NCI-H2196 treated with DMSO at 0.1 percent for 48 hours (cell line): ENCODE results near the gene RNF144A.
"Not testable (repeated sequence)": the region's sequence is repeated elsewhere in the genome, so short reads cannot be mapped to it uniquely, and the experiment has no call there.

Experiments
- DNase-seq: peaks from one replicate; lab custom pipeline; 2025; ENCODE audit not compliant: unreplicated experiment; lab: John Stamatoyannopoulos, UW

The RNF144A gene

DNA sequence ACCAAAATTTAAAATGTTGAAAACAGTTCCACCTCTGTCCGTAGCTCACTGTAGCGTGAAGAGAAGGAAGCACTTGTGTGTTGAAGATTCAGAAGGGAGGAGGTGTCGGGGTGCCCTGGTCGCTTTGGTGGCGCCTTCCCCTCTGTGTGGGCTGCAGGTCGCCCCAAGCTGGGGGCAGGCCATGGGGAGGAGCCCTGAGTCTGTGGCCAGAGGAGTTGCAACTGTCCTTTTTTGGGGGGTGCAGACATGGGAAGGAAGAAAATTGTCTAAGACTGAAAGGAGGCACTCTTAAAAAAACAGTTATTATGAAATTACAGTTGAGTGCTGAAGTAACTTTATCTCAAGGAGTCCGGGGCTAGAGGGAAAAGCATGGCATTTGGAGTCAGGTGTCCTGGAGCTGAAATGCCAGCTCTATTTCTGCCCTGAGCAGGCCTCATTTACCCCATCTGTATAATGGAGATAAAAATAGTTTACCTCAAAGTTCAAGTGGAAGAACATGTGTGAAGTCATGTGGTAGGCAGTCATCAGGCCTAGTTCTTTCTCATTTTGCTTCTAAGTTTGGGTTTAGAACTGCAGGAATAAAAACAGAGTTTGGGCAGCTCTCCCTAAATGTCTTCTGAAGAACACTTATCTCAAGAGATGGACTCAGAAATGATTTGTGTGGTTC, 82.1 kb downstream of the RNF144A start:
- no peak for DNase-seq

DNA sequence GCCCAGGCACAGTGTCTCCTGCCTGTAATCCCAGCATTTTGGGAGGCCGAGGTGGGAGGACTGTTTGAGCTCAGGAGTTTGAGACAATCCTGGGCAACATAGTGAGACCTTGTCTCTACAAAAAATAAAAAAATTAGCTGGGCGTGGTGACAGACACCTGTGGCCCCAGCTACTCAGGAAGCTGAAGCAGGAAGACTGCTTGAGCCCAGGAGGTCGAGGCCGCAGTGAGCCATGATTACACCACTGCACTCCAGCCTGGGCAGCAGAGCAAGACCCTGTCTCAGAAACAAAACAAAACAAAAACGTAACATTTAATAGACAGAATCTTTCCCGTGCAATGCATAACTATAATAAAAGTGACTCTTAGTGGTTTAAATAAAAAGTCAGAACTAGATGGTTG, 84.2 kb downstream of the RNF144A start:
- DNase-seq = not testable (repeated sequence)

DNA sequence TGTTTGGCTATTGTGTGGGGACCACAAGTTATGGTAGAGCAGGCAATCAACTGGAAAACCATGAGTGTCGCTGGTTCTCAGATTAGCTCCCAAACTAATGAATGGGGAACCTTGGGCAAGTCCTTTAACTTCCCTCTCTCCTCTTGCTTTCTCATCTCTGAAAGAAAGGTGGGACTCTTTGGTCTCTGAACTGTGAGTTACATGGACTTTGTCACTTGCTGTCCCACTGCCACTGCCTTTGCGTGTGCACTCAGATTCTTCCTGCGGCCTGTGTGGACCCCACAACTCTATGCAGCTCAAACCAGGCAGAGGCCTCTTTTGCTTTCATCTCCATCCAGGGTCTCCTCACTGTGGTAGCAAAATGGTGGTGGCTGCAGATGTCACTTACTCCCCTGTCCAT, 86.7 kb downstream of the RNF144A start:
- DNase-seq = no peak

DNA sequence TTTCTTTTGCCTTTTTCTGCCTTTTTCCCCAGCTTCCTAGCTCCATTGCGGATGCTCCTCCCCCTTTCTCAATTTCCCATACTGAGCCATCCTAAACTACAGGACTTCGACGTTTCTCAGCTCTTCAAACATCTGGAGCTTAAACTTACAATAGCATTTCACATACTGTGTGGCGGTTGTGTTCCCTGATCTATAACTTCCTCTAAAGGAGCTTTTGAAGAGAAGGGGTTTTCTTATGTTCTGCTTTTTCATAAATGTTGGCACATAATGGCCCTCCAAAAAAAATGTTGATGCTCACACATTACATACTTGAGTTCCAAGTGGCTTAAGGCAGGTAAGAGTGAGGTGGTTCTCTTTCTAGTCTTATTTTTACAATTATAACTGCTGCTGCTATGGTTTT, 87.4 kb downstream of the RNF144A start:
- no peak for DNase-seq

DNA sequence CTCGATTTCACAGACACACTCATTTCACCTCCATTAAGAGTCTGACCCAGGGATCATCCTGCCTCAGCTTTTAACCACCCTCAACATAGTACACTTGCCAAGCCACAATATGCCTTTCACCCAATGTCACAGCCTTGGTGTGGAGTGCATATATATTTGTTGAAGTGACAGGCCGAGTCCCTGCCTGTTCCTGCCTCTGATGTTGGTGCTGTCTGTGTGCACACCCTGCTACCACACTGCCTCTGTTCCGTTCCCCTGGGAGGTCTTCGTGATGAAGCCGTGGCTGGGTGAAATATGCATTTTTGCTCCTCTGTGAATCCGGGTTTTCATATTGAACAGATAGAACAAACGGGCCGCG, 90.3 kb downstream of the RNF144A start:
- DNase-seq = no peak

DNA sequence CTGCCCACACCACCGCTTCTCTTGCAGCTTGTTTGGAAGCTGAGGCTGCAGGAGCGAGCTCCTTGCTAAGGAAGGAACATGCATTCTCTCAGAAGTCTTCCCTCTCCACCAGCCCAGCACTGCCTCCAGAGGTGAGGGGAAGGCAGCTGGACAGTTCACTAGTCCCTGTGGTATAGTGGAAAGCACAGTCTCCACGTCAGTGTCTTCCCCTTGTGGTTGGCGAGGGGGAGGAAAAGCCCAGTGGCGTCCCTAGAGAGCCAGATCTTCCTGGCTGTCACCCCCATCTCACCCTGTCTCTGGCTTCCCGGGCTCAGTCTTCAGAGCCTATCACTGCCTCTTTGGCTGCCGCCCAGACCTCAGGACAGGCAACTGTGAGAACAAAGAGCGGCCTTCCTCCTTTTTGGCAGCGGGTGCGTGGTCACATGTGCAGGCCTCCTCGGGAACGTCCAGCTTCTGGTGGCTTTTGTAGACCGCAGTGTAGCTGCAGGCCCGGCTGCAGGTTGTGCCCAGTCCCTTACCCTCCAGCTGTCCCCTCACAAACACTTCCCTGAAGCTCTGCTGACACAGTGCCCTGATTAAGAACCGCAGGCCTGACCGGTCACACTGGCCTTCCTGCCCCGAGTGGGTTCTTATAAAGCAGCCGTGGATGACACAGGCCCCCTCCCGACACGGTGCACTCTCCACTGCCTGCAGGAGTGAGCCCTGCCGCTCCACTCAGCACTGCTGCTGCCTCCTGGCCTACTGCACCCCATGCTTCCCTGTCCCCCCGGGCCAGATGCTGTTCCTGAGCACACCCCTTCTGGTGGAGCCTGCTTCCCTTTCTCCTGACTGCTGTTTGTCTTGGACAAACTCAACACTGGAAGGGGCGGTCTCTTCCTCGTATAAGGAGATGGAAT, 90.9 kb downstream of the RNF144A start:
- DNase-seq = peak; percentile 72

DNA sequence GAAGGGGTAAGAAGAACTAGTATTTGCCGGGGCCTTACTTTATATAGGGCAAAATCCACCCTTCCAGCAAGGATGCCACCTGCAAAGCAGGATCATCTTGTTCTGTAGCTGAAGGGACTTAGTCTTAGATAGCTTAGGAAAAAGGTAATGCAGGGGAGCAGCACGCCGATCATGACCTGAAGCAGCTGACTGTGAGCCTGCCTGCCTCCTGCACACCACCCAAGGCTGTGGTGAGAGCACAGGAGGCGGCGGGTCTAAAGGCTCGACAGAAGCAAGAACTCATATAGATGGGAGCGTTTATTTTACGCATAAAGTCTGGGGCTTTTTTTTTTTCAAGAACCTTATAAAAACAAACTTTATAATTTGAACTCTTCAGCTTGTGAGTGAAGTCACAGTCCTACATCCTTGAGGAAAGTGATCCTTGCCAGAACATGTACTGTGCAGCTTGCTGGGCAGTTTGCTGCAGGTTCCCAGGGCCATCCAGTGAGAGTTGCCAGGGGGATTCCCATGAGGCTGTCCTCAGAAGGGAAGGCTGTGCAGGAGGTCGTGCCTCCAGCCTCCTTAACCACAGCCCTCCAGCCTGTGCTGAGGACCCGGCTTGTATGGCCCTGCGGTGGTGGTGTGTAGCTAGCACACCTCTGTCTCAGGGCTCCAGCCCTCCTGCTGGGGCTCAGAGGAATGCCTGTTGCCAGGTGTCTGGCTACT, 92.1 kb downstream of the RNF144A start:
- DNase-seq = no peak

DNA sequence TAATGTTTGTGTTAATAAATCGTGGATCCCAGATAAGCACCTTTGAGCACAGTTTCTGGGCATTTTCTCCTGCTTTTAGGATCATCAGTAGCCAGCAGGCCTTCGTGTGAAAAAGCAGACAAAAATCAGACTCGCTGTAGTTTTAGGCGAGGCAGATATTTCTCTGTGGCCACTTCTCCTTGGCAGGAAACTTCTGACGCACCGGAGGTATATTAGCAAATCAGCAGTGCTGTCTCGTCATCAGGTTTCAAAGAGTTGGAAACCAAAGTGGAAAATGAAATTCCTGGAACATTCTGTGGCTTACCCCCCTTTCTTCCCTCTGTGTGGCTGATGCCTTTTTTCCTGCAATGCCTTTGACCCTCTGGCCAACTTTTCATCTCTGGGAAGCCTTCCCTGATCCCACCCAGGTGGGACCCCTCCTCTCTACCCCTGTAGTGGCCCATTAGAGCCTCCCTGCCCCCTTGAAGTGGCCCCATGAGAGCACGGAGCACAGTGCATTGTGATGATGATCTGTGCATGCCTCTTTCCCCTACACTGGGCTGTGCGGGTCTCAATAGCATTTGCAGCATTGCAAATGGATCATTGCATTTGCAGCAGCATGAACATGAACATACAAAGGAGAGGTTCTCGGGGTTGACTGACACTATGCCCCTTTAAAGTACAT, 93.3 kb downstream of the RNF144A start:
- no peak for DNase-seq

DNA sequence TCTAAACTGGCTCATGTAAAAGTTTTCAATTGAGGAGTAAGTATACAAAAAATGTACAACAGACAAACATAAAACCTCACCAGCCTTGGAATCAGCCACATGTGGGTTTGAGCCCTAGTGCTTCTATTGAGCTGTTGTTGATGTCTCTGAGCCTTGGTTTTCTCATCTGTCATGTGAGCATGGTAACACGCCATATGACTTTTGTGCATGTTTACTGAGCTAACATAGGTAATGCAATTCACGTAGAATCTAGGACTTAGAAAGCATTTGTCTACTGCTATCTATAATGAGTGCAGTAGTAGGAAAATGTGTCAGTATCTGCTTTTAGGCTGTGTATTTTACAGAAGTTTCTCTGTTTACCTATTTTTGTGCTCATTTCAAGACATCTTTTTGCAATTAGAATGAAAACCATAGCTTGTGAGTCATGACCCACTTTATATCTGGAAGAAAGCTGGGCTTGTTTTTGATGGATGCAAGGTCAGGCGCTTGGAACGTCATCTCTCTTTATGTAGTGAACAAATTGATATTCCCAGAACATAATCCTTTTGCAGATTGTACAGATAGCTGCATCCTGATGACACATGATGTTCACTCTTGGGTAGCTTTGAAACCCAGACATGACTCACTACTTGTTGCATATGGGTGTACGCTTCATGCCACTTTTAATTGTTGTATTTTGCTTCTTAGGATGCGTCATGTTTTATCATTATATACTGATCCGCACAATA, 94.3 kb downstream of the RNF144A start:
- no peak for DNase-seq

DNA sequence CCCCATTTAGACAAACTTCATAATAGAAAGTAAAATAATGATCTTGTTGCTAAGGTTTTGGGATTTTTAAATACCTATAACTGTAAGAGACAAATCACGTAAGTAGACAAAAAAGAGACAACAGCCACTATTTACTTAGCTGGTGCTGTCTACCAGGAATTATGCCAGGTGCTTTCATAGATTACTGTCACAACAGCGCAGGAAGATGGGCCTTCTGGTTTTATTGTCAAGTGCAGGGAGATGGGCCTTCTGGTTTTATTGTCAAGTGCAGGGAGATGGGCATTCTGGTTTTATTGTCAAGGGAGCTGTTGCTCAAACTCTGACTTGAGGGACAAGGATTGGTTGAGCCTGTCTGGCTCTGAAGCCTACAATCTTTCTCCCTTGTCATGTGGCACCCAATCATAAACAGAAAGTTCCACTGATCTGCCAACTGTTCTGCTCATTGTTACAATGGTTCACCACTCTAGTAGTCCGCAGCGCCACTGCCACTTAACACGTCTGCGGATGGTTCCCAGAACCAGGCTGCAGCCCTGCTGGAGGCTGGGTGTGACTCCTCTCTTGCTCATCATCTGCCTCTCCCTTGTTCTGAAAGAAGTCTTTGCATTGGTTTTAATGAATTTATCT, 95.0 kb downstream of the RNF144A start:
- peak; percentile 8 for DNase-seq

DNA sequence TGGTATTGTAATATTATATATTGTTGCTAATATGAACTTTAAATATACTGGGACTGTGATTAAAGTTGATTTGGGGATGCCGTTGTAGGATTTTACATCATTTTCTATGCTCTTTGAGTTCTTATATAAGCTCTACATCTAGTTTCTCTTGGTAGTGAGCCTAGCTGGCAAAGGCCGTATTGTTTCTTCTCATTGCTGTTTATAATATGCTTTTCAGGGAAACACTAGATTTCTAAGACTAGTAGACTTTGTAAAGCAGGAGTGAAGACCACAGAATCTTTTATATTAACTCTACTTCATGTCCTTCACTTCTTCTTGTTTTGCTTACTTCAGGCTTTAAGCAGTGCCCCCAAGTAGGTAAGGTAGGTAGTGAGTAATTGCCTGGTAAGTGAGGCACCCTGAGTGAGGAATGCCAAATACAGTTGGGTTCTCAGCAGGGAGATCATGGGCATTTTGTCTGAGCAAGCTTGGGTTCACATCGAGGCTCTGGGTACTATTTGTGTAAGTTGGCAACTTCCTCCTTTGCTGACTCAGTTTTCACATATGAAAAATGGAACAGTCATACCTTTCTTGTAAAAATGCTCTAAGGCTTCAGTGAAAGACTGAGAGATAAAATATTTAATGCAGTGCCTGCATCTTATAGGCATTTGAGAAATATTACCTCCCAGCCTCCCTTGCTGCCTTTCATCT, 96.4 kb downstream of the RNF144A start:
- DNase-seq = no peak

DNA sequence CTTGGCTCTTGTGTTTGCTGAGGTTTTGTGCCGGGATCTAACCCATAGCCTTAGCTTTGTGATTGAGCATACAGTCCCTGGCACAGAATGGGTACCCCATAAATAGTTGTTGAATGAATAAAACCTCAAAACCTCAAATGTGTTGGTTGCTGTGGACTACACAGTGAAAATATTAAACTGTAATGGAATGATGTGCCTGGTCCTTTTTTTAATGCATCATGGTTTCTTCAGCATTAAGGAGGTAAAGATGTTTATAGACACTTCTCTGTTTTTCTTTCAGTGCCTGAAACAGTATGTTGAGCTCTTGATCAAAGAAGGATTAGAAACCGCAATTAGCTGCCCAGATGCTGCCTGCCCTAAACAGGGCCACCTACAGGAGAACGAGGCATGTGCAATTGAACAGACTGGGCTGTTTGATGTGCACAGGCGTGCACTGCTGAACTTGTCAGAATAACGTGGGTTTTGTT, 97.0 kb downstream of the RNF144A start:
- no peak for DNase-seq

DNA sequence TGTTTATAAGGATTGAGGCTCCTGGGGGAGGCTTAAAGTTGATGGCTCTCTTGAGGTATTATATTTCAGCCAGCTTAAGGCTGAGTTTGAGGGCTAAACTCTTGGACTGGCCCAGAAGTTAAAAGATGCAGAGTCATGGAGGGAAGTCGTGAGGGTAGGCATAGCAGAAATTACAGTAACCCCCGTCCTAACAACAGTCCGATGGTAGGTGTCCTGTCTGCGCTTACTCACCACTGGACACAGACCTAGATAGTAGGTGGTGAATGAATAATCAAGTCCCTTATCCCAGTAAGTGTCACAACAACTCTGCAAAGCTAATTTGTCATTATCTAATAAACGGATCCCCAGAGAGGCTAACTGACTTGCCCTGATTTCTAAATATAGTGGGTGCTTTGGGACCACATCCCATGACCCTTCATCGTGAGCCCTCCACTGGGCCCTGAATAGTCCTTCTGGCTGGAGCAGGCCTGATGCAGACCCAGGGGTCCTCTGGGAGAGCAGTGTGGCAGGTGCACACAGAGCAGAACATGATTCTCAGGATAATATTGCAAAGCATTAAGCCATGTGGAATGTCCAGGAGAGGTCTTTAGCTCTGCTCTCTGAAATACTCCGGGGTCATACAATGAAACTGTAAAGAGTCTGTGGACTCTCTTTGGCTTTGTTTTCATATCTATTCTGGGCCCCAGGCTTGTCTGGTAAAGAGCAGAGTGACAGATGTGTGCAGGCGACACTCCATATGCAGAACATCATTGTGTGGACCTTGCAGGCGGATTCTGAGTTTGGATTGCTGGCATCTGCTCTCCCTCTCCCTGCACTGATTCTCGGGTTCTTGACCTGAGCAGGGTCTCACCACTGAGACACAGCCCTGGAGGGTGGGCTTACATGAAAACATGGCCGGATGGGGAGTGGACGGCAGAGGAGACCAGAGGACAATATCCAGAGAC, 98.1 kb downstream of the RNF144A start:
- DNase-seq = no peak

DNA sequence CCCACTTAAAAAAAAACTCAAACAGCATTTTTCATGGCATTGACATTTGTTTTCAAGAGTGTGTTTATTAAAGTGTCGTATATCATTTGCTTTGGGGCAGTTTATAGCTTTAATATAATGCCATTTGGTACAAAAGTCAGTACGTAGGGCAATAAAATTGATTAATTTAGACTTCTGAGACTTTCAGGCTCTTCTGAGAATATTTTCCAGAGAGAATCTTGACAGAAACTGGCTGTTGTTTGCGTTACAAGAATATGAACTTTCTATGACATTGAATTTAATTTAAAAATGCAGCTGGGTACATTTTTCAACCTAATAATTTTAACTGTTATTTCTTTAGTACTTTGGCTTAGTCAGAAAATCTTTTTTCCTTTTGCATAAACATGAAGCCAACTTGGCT, 98.9 kb downstream of the RNF144A start:
- DNase-seq = no peak

DNA sequence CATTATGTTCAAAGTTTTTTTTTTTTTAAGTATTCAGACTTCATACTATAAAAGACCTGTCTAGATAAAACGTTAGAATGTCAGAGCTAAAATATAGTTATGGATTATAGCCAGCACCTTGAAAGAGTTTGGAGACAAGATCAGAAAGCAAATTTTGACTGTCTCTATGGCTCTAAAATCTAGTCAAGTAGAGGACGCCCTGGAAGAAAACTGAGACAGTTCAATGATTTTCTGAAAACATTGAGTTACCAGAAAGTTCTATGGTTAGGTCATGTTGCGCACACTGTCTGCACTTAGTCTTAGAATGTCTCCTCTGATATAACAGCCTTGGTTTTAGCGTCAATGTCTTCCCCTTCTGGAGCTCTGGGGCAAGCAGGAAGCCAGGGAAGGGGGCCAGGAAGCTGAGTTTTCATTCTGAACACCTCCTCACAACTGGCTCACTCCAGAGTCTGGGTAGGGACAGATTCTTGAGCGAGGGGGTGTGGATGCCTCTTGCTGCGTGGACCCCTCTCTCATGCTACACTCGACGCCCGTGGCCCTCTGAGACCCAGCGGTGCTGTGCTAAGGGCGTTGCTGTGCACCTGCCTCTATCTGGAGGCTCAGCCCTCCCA, 99.5 kb downstream of the RNF144A start:
- DNase-seq = no peak

DNA sequence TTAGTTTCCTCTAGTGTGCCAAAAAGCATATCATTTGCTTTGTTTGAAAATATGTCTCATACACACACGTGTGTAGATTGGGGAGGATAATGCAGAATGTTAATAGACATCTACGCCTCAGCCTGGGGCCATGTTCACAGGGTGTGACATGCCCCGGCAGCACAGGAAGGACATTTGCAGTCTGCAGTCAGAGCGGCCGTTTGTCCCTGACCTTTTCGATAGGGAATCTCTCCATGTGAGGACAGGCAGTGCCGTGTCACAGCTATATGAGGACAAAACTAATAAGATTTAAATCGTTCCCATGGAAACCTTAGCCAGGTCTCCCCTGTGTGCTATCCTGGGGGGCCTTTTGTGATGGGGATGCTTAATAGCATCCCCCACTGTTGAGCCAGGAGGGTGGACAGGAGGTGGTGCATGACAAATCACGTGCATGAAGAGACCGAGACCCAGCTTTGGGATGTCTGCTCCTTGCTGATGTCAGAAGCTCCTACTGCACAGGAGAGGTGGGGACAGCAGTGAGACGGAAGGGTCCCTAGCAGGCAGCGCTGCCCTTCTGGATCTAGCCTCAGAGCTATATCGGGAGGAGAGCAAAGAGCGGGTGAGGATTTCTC, 100.6 kb downstream of the RNF144A start:
- DNase-seq = no peak

DNA sequence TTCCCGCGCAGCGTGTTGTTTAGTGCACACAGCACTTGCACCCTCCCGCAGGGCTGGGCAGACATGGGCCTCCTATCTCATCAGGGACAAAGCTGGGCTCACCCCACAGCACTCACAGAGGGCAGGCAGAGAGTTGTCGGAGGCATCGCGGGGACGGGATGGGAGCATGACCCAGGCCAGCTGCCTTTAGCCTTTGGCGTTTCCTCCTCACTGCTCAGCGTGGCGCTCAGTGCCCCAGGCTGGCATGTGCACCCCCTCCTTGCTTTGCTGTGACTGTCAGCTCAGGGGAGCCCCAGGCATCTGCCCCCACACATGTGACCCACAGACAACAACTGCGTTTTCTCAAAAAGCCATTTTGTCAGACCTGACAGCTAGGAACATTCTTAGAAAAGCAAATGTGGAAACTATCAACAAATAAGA, 101.1 kb downstream of the RNF144A start:
- no peak for DNase-seq

DNA sequence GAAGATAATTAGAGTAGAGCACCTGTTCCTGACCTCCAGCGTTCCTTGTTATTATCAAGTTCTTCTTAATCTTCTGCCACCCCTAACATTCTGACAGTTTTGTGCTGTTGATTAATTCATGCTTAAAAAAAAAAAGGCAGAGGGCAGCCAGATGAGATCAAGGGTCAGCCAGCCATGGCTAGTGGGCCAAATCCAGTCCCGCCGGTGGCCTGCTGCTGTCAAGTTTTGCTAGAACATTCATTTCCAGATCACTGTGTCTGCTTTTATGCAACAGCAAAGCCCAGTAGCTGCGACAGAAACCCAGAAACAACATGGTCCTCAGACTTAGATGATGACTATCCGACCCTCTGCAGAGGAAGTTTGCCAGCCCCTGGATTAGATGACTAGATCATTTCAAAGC, 101.6 kb downstream of the RNF144A start:
- DNase-seq = no peak
